ENCODE results near the gene SNHG17.
"Not testable (repeated sequence)": the region's sequence is repeated elsewhere in the genome, so short reads cannot be mapped to it uniquely, and the experiment has no call there.

The SNHG17 gene

GRCh38 chr20:38434770-38435554, at the start of gene SNHG17:
Gene SNHG17, minus strand, starts transcription at chr20:38435328.
- peak; percentile 98 for DNase-seq

- no peak for DNase-seq
These were observed 44.5 kb upstream of the SNHG17 start for GRCh38 chr20:38479596-38479995.

GRCh38 chr20:38477747-38478146, 42.6 kb upstream of the SNHG17 start:
- DNase-seq, result no peak

GRCh38 chr20:38473367-38473795, 38.3 kb upstream of the SNHG17 start:
- no peak for DNase-seq

- DNase-seq, result peak; percentile 99
These were observed 37.6 kb upstream of the SNHG17 start, which contains the start of gene RALGAPB for GRCh38 chr20:38472513-38473366. Gene RALGAPB, plus strand, starts transcription at chr20:38472843. Its CDS starts 15,590 bp downstream, at chr20:38488433.

GRCh38 chr20:38471987-38472512, 36.9 kb upstream of the SNHG17 start:
- DNase-seq, result peak; percentile 53

- DNase-seq, result no peak
These were observed 36.1 kb upstream of the SNHG17 start for GRCh38 chr20:38471245-38471644.

- DNase-seq, result no peak
These were observed 31.9 kb upstream of the SNHG17 start for GRCh38 chr20:38466983-38467382.

- no peak for DNase-seq
These were observed 31.0 kb upstream of the SNHG17 start for GRCh38 chr20:38466171-38466570.

GRCh38 chr20:38461569-38461968, 26.4 kb upstream of the SNHG17 start:
- DNase-seq, result not testable (repeated sequence)

- DNase-seq, result not testable (repeated sequence)
These were observed 26.0 kb upstream of the SNHG17 start for GRCh38 chr20:38461167-38461566.

GRCh38 chr20:38460631-38461030, 25.5 kb upstream of the SNHG17 start:
- not testable (repeated sequence) for DNase-seq

GRCh38 chr20:38460040-38460623, 25.0 kb upstream of the SNHG17 start:
- DNase-seq, result peak; percentile 93

GRCh38 chr20:38458314-38458713, 23.2 kb upstream of the SNHG17 start:
- no peak for DNase-seq

- no peak for DNase-seq
These were observed 19.7 kb upstream of the SNHG17 start for GRCh38 chr20:38454556-38455473.

GRCh38 chr20:38453941-38454340, 18.8 kb upstream of the SNHG17 start:
- DNase-seq, result peak; percentile 49

GRCh38 chr20:38452880-38453624, 17.9 kb upstream of the SNHG17 start:
- no peak for DNase-seq

GRCh38 chr20:38450412-38450975, 15.4 kb upstream of the SNHG17 start:
- no peak for DNase-seq

GRCh38 chr20:38449046-38449445, 13.9 kb upstream of the SNHG17 start:
- DNase-seq, result no peak

GRCh38 chr20:38447931-38448675, 13.0 kb upstream of the SNHG17 start:
- DNase-seq, result peak; percentile 62
